SU-DHL-6 (cell line): ENCODE results near the gene RPN1.

Experiments
- EZH2phosphoT487 ChIP-seq: fragments of 200-600 bp; sonication (generic), shearing (Covaris generic); conservative IDR thresholded peaks from 2 replicates; pipeline ENCODE4 v1.6.1; 2018; ENCODE audit warnings: mild to moderate bottlenecking, antibody characterized with exemption, low read length, moderate library complexity, mixed read lengths
- TF ChIP-seq, protein P1 (sequence below): fragments of 200-600 bp; sonication (generic); IDR thresholded peaks from one replicate; pipeline ENCODE4 v1.5.1; 2017; ENCODE audit warnings: antibody characterized with exemption, mild to moderate bottlenecking, low read length, moderate library complexity; ENCODE audit not compliant: insufficient read depth, poor library complexity, severe bottlenecking

DNA sequence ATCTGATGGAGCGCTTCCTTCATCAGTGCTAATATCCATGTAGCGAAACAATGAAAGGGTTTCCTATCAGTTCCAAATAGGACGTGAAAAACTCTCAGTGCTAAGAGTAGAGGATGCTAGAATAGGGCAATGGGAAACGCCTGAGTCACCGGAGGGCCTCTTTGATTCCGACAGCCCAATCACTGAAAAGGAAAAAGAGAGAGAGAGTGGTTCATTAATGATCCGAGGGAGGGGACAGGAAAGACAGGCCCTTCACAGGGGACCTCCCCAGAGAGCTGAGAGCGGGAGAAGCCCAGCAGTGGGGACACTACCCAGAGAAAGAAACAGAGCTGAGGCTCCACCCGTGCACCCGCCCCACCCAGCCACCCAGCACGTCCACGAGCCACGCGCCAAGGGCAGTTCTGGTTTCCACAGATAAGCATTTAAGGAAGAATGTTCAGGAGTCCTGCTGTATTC lies 76.9 kb downstream of the RPN1 start:
- TF ChIP-seq EZH2phosphoT487 = no peak
- TF ChIP-seq, protein P1, sequence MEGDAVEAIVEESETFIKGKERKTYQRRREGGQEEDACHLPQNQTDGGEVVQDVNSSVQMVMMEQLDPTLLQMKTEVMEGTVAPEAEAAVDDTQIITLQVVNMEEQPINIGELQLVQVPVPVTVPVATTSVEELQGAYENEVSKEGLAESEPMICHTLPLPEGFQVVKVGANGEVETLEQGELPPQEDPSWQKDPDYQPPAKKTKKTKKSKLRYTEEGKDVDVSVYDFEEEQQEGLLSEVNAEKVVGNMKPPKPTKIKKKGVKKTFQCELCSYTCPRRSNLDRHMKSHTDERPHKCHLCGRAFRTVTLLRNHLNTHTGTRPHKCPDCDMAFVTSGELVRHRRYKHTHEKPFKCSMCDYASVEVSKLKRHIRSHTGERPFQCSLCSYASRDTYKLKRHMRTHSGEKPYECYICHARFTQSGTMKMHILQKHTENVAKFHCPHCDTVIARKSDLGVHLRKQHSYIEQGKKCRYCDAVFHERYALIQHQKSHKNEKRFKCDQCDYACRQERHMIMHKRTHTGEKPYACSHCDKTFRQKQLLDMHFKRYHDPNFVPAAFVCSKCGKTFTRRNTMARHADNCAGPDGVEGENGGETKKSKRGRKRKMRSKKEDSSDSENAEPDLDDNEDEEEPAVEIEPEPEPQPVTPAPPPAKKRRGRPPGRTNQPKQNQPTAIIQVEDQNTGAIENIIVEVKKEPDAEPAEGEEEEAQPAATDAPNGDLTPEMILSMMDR = no peak
